ENCODE measurements around the gene EPPIN.

Gene EPPIN

DNA sequence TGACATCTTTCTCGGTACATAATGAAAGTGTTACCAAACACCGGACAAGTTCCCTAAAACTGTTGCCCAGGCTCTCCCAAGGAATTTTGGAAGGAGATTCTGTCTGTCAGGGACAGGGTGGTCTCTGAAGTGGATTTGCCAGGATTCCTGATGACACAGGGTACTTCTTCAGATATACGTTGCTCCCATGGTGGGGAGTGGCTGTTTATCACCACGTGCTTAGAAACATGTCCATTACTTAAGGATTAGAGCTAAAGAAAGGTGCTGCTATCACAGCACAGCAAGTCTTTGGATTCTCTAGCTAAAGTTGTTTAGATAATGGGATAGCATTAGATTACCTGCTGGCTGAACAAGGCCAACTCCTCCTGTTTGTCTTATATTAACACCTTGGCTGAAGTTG lies 38.1 kb downstream of the EPPIN start:
- no peak overlapping the region for H3K4me3 ChIP-seq (ENCODE audit: low read depth, low read length)
- TF ChIP-seq CTCF (IDR thresholded peaks at IDR 0.05; ENCODE audit: borderline replicate concordance, insufficient read depth, low read depth, low read length) = no peak

GRCh38 chr20:45508068-45508886 lies 38.9 kb downstream of the EPPIN start:
- no peak for TF ChIP-seq CTCF (IDR thresholded peaks at IDR 0.05; ENCODE audit: borderline replicate concordance, insufficient read depth, low read depth, low read length)
- H3K4me3 ChIP-seq (ENCODE audit: low read depth, low read length) = no peak overlapping the region

DNA sequence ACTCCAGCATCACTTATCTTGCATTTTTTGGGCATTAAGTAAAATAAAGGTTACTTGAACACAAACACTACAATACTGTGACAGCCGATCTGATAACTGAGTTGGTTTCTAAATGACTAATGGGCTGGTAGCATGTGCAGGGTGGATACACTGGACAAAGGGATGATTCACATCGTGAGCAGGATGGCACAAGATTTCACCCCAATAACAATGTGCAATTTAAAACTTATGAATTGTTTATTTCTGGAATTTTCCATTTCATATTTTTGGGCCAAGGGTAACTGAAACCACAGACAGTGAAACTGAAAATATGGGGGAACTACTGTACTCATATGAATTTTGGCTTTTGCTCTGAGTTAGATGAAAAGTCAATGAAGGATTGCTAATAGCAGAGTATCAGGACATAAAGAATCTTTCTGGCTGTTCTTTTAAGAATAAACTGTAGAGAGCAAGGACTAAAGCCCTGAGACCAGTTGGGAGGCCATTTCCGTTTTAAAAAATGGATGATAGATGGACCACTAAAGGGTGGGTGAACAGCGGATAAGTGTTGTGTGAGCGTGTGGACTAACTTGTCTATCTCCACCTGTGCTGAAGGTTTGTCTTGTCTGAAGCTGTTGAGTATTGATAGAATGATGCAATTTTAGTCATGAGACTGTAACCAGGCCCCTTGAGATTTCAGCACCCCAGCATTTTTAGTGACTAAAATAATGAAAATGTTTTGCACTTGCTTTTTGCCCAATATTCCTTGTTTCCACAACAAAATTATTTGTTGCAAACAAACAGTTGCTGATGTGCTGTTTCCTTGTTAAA lies 40.0 kb downstream of the EPPIN start:
- no peak overlapping the region for H3K4me3 ChIP-seq (ENCODE audit: low read depth, low read length)
- no peak for TF ChIP-seq CTCF (IDR thresholded peaks at IDR 0.05; ENCODE audit: borderline replicate concordance, insufficient read depth, low read depth, low read length)

DNA sequence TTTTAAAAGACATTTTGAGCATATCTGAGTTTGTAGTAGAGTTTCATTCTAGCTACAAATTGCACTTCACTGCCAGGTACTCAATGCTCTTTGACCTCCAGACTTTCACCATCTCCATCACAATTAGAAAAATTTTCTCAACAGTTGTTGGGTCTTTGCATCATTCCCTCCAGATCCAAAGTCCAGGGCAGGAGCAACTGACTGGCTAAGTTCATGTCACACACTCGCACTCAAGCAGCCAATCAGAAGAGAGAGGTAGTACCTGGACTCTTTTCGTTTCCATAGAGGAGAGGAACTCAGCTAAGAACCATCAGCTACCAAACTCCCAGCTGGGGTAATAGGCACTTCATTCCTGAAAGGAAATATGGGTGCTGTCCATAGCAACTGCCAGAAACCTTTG lies 40.8 kb downstream of the EPPIN start:
- H3K4me3 ChIP-seq (ENCODE audit: low read depth, low read length) = no peak overlapping the region
- TF ChIP-seq CTCF (IDR thresholded peaks at IDR 0.05; ENCODE audit: borderline replicate concordance, insufficient read depth, low read depth, low read length) = no peak

DNA sequence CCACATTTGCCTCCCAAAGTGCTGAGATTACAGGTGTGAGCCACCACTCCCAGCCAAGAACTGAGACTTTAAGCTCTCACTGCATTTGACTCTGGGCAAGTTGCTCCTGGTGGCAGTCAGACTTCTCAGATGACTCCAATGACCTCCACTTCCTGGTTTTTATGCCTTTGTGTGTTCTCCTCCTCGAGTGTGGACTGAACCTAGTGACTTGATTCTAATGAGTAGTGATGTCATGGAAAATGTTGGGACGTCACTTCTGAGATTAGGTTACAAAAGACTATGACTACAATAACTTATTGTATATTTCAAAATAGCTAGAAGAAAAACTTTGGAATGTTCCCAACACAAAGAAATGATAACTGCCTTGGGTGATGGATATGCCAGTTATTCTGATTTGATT lies 43.8 kb downstream of the EPPIN start:
- no peak for TF ChIP-seq CTCF (IDR thresholded peaks at IDR 0.05; ENCODE audit: borderline replicate concordance, insufficient read depth, low read depth, low read length)
- no peak overlapping the region for H3K4me3 ChIP-seq (ENCODE audit: low read depth, low read length)

GRCh38 chr20:45502561-45502960 lies 44.6 kb downstream of the EPPIN start:
- TF ChIP-seq CTCF (IDR thresholded peaks at IDR 0.05; ENCODE audit: borderline replicate concordance, insufficient read depth, low read depth, low read length) = no peak

More at GRCh38 chr20:45502561-45502960, 44.6 kb downstream of the EPPIN start:
- H3K4me3 ChIP-seq (ENCODE audit: low read depth, low read length) = no peak overlapping the region
